Hematopoietic multipotent progenitor cell treated with erythropoietin and hydrocortisone succinate and interleukin-3 and kit ligand, for 15 days (in vitro differentiated cells): ENCODE measurements around the gene RAX2.

ENCODE experiments used
- DNase-seq: peaks from one replicate; pipeline ENCODE4 v3.0.0-alpha.2; 2015; ENCODE audit warnings: low spot score

RAX2 gene

GRCh38 chr19:3725640-3726310, 46.3 kb downstream of the RAX2 start:
- DNase-seq, result no peak

- no peak for DNase-seq
Measured at GRCh38 chr19:3725121-3725520, 46.9 kb downstream of the RAX2 start.

- DNase-seq, result no peak
Measured at GRCh38 chr19:3723883-3724282, 48.1 kb downstream of the RAX2 start.

- no peak for DNase-seq
Measured at GRCh38 chr19:3723110-3723488, 48.9 kb downstream of the RAX2 start.

- no peak for DNase-seq
Measured at GRCh38 chr19:3722443-3723109, 49.5 kb downstream of the RAX2 start.

- DNase-seq, result no peak
Measured at GRCh38 chr19:3721887-3722442, 50.1 kb downstream of the RAX2 start.

- peak; percentile 21 for DNase-seq
Measured at GRCh38 chr19:3721131-3721886, 50.7 kb downstream of the RAX2 start.

- no peak for DNase-seq
Measured at GRCh38 chr19:3720349-3720917, 51.6 kb downstream of the RAX2 start.

GRCh38 chr19:3719868-3720267, 52.2 kb downstream of the RAX2 start:
- no peak for DNase-seq
